K562 (cell line): ENCODE measurements around the gene PCBD2. TPM values are rescaled to one million over a fixed set of nuclear protein-coding genes. Genes with fewer than 3 reads are reported as not detected.

Source experiments
- C11orf30 ChIP-seq: fragments of 450-650 bp; IDR thresholded peaks from 2 replicates; pipeline ENCODE4 v1.6.1; 2016; ENCODE audit warnings: low read depth, mild to moderate bottlenecking
- CCNT2 ChIP-seq: IDR thresholded peaks from 2 replicates; pipeline ENCODE4 v1.6.1; 2011; ENCODE audit warnings: borderline replicate concordance, low read depth, mild to moderate bottlenecking, moderate library complexity, mixed read lengths, low read length; ENCODE audit not compliant: insufficient read length; ENCODE audit errors: extremely low read depth
- DIDO1 ChIP-seq: fragments of 450-650 bp; IDR thresholded peaks from 2 replicates; pipeline ENCODE4 v1.6.1; 2016; ENCODE audit warnings: low read depth, missing biosample characterization, missing genetic modification characterization
- ESRRA ChIP-seq: fragments of 450-650 bp; IDR thresholded peaks from 2 replicates; pipeline ENCODE4 v1.6.1; 2014; ENCODE audit warnings: low read depth, mild to moderate bottlenecking, moderate library complexity, borderline replicate concordance
- HDGF ChIP-seq: fragments of 450-650 bp; IDR thresholded peaks from 2 replicates; pipeline ENCODE4 v1.6.1; 2016
- ILK ChIP-seq: fragments of 450-650 bp; IDR thresholded peaks from 2 replicates; pipeline ENCODE4 v1.6.1; 2016; ENCODE audit warnings: missing genetic modification characterization, low read depth, mild to moderate bottlenecking, missing compliant biosample characterization, moderate library complexity, borderline replicate concordance
- PHF20 ChIP-seq: fragments of 450-650 bp; IDR thresholded peaks from 2 replicates; pipeline ENCODE4 v1.6.1; 2018; ENCODE audit not compliant: partially characterized antibody
- POLR2G ChIP-seq: fragments of 200-400 bp; formaldehyde crosslinking; IDR thresholded peaks from 2 replicates; pipeline ENCODE4 v1.6.1; 2017; ENCODE audit warnings: low read depth, mild to moderate bottlenecking, antibody characterized with exemption, low read length, moderate library complexity
- RUNX1 ChIP-seq: sonication (generic); IDR thresholded peaks from 2 replicates; pipeline ENCODE4 v1.6.1; 2016; ENCODE audit warnings: antibody characterized with exemption, low read depth
- SAFB2 ChIP-seq: fragments of 200-400 bp; formaldehyde crosslinking; IDR thresholded peaks from 2 replicates; pipeline ENCODE4 v1.6.1; 2018; ENCODE audit warnings: borderline replicate concordance, low read length, low read depth, moderate library complexity; ENCODE audit not compliant: severe bottlenecking
- ZNF146 ChIP-seq: IDR thresholded peaks from one replicate; pipeline ENCODE4 v1.6.1; 2018; ENCODE audit warnings: missing compliant biosample characterization; ENCODE audit not compliant: unreplicated experiment
- polyA plus RNA-seq, 8 experiments: library from polyadenylated mRNA; depleted of rRNA in 4 of 8; stranded (reverse) in 5 of 8; unstranded in 3 of 8; fragments of >200 nt; fragmentation: Nextera tagmentation in 2 of 8; fragmentation: Illumina TruSeq in 1 of 8; extraction: Ambion mirVana in 2 of 8; extraction: Trizol in 1 of 8; gene quantifications; 2 replicates each; pipeline versions ENCODE4 v1.2.1 to v1.2.3, GENCODE V29; 2011 to 2014; ENCODE audit warnings: inconsistent platforms in 1 of 8, missing spikeins in 1 of 8
- total RNA-seq, 7 experiments: library from RNA; depleted of rRNA in 6 of 7; stranded (reverse); fragments of >200 nt in 6 of 7; fragmentation: Illumina TruSeq in 2 of 7; extraction: Trizol in 2 of 7; gene quantifications; 2 replicates each; pipeline versions ENCODE4 v1.2.1 to v1.2.3, GENCODE V29; 2011 to 2021; ENCODE audit warnings: low replicate concordance in 1 of 7
- TF ChIP-seq, protein P1 (sequence below), 2 experiments: fragments of 450-650 bp; IDR thresholded peaks; 2 replicates each; pipeline ENCODE4 v1.6.1; 2018; ENCODE audit warnings: mild to moderate bottlenecking in 2 of 2, low read depth in 1 of 2; ENCODE audit not compliant: partially characterized antibody in 2 of 2
- TF ChIP-seq, protein P2 (sequence below), 2 experiments: fragments of 450-650 bp; formaldehyde crosslinking in 1 of 2; IDR thresholded peaks; 2 replicates each; pipeline versions ENCODE4 v1.4.0 to v1.6.1; 2014 to 2020; ENCODE audit warnings: mild to moderate bottlenecking in 2 of 2, borderline replicate concordance in 1 of 2, low read depth in 1 of 2

Gene PCBD2
- total and polyA plus RNA-seq, 9 of the 15 experiments (the other 6 are each of a cell fraction or from before 2014, with no cell fraction given), result 5.2 to 13.8 (median 7.8) TPM

DNA sequence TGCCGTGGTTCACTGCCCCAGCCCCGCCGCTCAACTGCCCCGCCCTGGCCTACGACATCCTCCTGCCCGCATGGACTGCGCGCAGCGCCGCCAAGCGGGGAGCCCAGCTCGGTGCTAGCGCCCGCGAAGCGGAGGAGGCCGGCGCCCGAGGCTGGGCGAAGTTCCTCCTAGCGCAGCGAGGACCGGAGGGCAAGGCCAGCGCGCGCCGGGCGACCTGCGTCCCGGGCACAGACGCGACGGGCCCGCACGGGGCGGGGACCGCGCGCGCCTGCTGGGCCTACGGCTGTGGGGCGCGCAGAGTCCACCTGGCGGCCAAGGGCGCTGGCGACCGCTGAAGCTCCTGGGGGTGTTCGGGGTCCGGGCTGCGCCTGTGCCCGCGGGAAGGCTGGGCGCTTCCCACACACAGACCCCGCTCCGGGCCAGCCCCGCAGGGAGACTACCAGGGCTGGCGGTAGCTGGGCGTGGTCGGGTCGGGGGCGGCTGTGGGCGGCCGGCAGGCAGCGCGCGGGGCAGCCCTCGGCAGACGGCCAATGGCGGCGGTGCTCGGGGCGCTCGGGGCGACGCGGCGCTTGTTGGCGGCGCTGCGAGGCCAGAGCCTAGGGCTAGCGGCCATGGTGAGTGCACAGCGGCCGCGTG, at the start of gene PCBD2 (continued):
- no peak for TF ChIP-seq SAFB2
- TF ChIP-seq RUNX1, result no peak
- TF ChIP-seq ESRRA, result peak; percentile 48; the same call in 1 of the 2 replicates
- TF ChIP-seq ILK (tag), result no peak
- no peak for TF ChIP-seq ZNF146 (CRISPR knock-in tag)
- no peak for TF ChIP-seq DIDO1 (tag)
- no peak for TF ChIP-seq PHF20
- TF ChIP-seq POLR2G, result peak; percentile 96
- TF ChIP-seq, protein P1, sequence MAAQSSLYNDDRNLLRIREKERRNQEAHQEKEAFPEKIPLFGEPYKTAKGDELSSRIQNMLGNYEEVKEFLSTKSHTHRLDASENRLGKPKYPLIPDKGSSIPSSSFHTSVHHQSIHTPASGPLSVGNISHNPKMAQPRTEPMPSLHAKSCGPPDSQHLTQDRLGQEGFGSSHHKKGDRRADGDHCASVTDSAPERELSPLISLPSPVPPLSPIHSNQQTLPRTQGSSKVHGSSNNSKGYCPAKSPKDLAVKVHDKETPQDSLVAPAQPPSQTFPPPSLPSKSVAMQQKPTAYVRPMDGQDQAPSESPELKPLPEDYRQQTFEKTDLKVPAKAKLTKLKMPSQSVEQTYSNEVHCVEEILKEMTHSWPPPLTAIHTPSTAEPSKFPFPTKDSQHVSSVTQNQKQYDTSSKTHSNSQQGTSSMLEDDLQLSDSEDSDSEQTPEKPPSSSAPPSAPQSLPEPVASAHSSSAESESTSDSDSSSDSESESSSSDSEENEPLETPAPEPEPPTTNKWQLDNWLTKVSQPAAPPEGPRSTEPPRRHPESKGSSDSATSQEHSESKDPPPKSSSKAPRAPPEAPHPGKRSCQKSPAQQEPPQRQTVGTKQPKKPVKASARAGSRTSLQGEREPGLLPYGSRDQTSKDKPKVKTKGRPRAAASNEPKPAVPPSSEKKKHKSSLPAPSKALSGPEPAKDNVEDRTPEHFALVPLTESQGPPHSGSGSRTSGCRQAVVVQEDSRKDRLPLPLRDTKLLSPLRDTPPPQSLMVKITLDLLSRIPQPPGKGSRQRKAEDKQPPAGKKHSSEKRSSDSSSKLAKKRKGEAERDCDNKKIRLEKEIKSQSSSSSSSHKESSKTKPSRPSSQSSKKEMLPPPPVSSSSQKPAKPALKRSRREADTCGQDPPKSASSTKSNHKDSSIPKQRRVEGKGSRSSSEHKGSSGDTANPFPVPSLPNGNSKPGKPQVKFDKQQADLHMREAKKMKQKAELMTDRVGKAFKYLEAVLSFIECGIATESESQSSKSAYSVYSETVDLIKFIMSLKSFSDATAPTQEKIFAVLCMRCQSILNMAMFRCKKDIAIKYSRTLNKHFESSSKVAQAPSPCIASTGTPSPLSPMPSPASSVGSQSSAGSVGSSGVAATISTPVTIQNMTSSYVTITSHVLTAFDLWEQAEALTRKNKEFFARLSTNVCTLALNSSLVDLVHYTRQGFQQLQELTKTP (IDR thresholded peaks at IDR 0.05; ENCODE audit: low read depth in 1 of 2, partially characterized antibody in 2 of 2), result no peak
- peak; percentile 71 for TF ChIP-seq CCNT2
- peak; percentile 30 for TF ChIP-seq C11orf30
- no peak for TF ChIP-seq HDGF
- TF ChIP-seq, protein P2, sequence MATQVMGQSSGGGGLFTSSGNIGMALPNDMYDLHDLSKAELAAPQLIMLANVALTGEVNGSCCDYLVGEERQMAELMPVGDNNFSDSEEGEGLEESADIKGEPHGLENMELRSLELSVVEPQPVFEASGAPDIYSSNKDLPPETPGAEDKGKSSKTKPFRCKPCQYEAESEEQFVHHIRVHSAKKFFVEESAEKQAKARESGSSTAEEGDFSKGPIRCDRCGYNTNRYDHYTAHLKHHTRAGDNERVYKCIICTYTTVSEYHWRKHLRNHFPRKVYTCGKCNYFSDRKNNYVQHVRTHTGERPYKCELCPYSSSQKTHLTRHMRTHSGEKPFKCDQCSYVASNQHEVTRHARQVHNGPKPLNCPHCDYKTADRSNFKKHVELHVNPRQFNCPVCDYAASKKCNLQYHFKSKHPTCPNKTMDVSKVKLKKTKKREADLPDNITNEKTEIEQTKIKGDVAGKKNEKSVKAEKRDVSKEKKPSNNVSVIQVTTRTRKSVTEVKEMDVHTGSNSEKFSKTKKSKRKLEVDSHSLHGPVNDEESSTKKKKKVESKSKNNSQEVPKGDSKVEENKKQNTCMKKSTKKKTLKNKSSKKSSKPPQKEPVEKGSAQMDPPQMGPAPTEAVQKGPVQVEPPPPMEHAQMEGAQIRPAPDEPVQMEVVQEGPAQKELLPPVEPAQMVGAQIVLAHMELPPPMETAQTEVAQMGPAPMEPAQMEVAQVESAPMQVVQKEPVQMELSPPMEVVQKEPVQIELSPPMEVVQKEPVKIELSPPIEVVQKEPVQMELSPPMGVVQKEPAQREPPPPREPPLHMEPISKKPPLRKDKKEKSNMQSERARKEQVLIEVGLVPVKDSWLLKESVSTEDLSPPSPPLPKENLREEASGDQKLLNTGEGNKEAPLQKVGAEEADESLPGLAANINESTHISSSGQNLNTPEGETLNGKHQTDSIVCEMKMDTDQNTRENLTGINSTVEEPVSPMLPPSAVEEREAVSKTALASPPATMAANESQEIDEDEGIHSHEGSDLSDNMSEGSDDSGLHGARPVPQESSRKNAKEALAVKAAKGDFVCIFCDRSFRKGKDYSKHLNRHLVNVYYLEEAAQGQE (IDR thresholded peaks at IDR 0.05; ENCODE audit: borderline replicate concordance), result peak; percentile 72; the same call in 1 of the 2 replicates
- TF ChIP-seq, protein P2 (CRISPR knock-in tag; IDR thresholded peaks at IDR 0.05; ENCODE audit: low read depth), result peak; percentile 63; the same call in 1 of the 2 replicates
